ENCODE data around the gene SFI1.
"Not testable (repeated sequence)": the region's sequence is repeated elsewhere in the genome, so short reads cannot be mapped to it uniquely, and the experiment has no call there.

Gene SFI1

GRCh38 chr22:31508536-31508935, 12.2 kb downstream of the SFI1 start:
- TF ChIP-seq, protein P1, sequence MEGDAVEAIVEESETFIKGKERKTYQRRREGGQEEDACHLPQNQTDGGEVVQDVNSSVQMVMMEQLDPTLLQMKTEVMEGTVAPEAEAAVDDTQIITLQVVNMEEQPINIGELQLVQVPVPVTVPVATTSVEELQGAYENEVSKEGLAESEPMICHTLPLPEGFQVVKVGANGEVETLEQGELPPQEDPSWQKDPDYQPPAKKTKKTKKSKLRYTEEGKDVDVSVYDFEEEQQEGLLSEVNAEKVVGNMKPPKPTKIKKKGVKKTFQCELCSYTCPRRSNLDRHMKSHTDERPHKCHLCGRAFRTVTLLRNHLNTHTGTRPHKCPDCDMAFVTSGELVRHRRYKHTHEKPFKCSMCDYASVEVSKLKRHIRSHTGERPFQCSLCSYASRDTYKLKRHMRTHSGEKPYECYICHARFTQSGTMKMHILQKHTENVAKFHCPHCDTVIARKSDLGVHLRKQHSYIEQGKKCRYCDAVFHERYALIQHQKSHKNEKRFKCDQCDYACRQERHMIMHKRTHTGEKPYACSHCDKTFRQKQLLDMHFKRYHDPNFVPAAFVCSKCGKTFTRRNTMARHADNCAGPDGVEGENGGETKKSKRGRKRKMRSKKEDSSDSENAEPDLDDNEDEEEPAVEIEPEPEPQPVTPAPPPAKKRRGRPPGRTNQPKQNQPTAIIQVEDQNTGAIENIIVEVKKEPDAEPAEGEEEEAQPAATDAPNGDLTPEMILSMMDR (conservative IDR thresholded peaks at IDR 0.05): no peak
- no peak for TF ChIP-seq ZFX (IDR thresholded peaks at IDR 0.05)
- H3K27ac ChIP-seq: no peak overlapping the region

DNA sequence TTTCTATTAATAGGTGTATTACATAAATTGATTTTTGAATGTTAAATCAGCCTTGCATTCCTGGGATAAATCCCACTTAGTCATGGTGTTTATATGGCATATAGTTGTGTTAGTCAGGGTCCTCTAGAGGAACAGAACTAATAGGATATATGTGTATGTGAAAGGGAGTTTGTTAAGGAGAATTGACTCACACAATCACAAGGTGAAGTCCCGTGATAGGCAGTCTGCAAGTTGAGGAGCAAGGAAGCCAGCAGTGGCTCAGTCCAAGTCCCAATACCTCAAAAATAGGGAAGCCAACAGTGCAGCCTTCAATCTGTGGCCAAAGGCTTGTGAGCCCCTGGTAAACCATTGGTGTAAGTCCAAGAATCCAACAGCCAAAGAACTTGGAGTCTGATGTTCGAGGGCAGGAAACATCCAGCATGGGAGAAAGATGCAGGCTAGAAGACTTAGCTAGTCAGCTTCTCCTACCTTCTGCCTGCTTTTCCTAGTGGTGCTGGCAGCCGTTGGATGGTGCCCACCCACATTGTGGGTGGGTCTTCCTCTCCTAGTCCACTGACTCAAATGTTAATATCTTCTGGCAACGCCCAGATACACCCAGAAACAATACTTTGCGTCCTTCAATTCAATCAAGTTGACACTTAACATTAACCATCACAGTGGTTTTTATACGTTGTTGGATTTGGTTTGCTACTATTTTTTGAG, 12.9 kb downstream of the SFI1 start:
- no peak overlapping the region for H3K27ac ChIP-seq
- TF ChIP-seq, protein P1 (conservative IDR thresholded peaks at IDR 0.05): no peak
- TF ChIP-seq ZFX (IDR thresholded peaks at IDR 0.05): no peak

DNA sequence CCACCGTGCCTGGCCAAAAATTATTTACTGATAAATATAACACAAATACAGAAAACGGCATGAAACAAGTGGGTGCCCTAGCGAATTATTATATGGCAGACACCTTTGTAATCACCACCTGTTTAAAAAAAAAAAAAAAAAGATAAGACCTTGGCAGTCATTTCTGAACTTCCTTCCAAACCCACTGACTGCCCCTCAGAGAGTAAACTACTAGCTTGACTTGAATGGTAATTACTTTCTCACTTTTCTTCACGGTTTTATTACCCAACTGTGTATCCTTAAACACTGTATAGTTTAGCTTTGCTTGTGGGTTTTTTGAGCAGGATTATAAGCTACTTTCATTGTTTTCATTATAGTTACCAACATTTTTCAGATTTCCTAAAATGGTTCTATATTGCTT, 23.7 kb downstream of the SFI1 start:
- H3K27ac ChIP-seq: no peak overlapping the region
- TF ChIP-seq, protein P1 (conservative IDR thresholded peaks at IDR 0.05): no peak
- TF ChIP-seq ZFX (IDR thresholded peaks at IDR 0.05): no peak

- not testable (repeated sequence) for H3K27ac ChIP-seq
Observed at GRCh38 chr22:31524132-31524531, 27.8 kb downstream of the SFI1 start.

DNA sequence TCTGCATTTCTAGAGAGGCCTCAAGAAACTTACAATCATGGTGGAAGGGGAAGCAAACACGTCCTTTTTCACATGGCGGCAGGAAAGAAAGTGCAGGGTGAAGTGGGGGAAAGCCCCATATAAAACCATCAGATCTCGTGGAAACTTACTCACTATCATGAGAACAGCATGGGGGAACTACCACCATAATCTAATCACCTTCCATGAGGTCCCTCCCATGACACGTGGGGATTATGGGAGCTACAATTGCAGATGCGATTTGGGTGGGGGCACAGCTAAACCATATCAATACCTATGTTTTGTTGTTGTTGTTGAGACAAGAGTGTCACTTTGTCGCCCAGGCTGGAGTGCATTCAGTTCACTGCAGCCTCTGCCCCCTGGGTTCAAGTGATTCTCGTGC, 29.9 kb downstream of the SFI1 start:
- no peak for TF ChIP-seq ZFX (IDR thresholded peaks at IDR 0.05)
- TF ChIP-seq, protein P1 (conservative IDR thresholded peaks at IDR 0.05): no peak
- no peak overlapping the region for H3K27ac ChIP-seq

- TF ChIP-seq, protein P1 (conservative IDR thresholded peaks at IDR 0.05): no peak
- TF ChIP-seq ZFX (IDR thresholded peaks at IDR 0.05): no peak
- no peak overlapping the region for H3K27ac ChIP-seq
Observed at GRCh38 chr22:31530823-31531195, 34.5 kb downstream of the SFI1 start.

- H3K27ac ChIP-seq: no peak overlapping the region; the same call in 1 of the 2 replicates
- TF ChIP-seq ZFX (IDR thresholded peaks at IDR 0.05): no peak
- TF ChIP-seq, protein P1 (conservative IDR thresholded peaks at IDR 0.05): no peak
Observed at GRCh38 chr22:31532060-31532459, 35.7 kb downstream of the SFI1 start.

DNA sequence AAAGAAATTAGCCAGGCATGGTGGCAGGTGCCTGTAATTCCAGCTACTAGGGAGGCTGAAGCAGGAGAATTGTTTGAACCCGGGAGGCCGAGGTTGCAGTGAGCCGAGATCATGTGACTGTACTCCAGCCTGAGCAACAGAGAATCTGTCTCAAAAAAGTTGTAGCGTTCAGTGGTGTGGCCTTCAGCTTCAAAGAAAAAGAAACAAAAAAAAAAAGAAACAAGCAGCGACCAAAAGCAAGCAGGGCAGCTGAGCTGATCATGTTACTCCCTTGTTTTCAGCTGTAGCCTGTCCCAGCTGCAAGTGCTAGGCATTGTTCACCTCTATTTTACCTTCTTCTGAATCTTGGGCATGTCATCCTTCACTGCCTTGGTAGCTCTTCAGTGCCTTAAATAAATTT, 37.0 kb downstream of the SFI1 start:
- no peak overlapping the region for H3K27ac ChIP-seq
- TF ChIP-seq, protein P1 (conservative IDR thresholded peaks at IDR 0.05): no peak
- no peak for TF ChIP-seq ZFX (IDR thresholded peaks at IDR 0.05)

Data from C4-2B (cell line).